ENCODE measurements around the gene RBM20.

The RBM20 gene

GRCh38 chr10:110625356-110625894 is 18.7 kb upstream of the RBM20 start:
- in situ Hi-C loops (cut with MboI; ENCODE audit: low pct_unique_long_range_greater_than_20kb, low sequenced_read_pairs, unreplicated experiment): no loop called here
- no peak for DNase-seq (ENCODE audit: low spot score)

GRCh38 chr10:110625951-110626855 is 17.9 kb upstream of the RBM20 start:
- no peak for DNase-seq (ENCODE audit: low spot score)
- TF ChIP-seq CTCF (IDR thresholded peaks at IDR 0.05; ENCODE audit: extremely low read depth, insufficient read depth, missing control alignments): no peak
- in situ Hi-C loops (cut with MboI; ENCODE audit: low pct_unique_long_range_greater_than_20kb, low sequenced_read_pairs, unreplicated experiment): no loop called here

More at GRCh38 chr10:110625356-110625894, 18.7 kb upstream of the RBM20 start:
- TF ChIP-seq CTCF (IDR thresholded peaks at IDR 0.05; ENCODE audit: extremely low read depth, insufficient read depth, missing control alignments): no peak

DNA sequence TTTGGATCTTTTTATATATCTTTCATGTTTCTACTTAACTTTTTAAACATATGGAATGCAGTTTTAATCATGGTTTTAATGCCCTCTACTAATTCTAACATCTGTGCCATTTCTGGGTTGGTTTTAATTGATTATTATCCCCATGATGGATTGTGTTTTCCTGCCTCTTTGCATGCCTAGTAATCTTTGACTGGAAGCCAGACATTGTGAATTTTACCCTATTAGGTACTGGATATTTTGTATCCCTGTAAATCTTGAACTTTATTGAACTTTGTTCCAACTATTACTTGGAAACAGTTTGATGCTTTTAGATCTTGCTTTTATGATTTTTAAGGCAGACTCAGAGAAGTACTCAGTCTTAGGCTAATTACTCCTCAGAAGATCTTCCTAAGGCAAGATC is 16.0 kb upstream of the RBM20 start:
- TF ChIP-seq CTCF (IDR thresholded peaks at IDR 0.05; ENCODE audit: extremely low read depth, insufficient read depth, missing control alignments): no peak
- no peak for DNase-seq (ENCODE audit: low spot score)
- in situ Hi-C loops (cut with MboI; ENCODE audit: low pct_unique_long_range_greater_than_20kb, low sequenced_read_pairs, unreplicated experiment): no loop called here

DNA sequence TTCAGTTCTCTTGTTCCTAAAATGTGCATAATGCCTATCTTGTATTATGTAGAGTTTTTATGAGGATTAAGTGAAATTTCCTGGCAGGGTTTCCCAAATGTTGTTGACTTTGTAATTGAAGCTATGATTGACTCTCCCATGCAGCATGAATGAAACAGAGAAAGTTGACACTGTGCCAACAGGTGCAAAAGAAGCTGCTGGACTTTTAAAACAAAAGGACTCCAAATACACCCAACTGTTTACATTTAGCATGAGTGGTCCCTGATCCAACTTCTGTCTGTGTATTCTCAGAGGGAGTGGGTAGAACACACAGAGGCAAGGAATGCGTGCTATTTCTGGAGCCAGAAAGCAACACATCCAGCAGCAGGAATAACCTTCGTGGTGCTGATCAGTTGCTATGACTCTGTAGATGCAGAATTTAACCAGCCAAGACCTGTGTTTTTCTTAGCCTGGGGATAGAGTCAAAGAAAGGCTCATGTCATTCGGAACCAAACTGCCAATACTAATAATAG is 14.4 kb upstream of the RBM20 start:
- DNase-seq (ENCODE audit: low spot score): no peak
- no peak for TF ChIP-seq CTCF (IDR thresholded peaks at IDR 0.05; ENCODE audit: extremely low read depth, insufficient read depth, missing control alignments)
- in situ Hi-C loops (cut with MboI; ENCODE audit: low pct_unique_long_range_greater_than_20kb, low sequenced_read_pairs, unreplicated experiment): no loop called here

DNA sequence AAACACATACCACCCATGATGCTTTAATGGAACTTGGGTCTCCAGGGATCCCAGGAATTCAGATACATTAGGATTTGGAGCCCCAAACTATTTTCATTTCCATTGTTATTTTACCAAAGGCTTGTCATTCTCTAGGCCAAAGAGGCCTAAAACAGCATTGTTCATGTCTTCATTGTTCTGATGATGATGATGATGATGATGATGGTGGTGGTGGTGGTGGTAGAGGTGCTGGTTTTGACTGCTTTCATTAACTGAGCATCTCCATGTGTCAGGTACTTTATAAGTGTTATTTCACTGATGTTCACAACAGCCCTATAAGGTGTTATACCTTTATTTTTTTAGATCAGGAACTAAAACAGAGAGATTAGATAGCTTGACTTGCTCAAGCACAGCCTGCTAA is 12.2 kb upstream of the RBM20 start:
- DNase-seq (ENCODE audit: low spot score): no peak
- no peak for TF ChIP-seq CTCF (IDR thresholded peaks at IDR 0.05; ENCODE audit: extremely low read depth, insufficient read depth, missing control alignments)
- in situ Hi-C loops (cut with MboI; ENCODE audit: low pct_unique_long_range_greater_than_20kb, low sequenced_read_pairs, unreplicated experiment): no loop called here

- no peak for TF ChIP-seq CTCF (IDR thresholded peaks at IDR 0.05; ENCODE audit: extremely low read depth, insufficient read depth, missing control alignments)
- in situ Hi-C loops (cut with MboI; ENCODE audit: low pct_unique_long_range_greater_than_20kb, low sequenced_read_pairs, unreplicated experiment): no loop called here
- DNase-seq (ENCODE audit: low spot score): no peak
Measured at GRCh38 chr10:110632591-110633215, 11.4 kb upstream of the RBM20 start.
